ENCODE results near the gene DCC.

DCC gene

GRCh38 chr18:52826994-52827393, 487.0 kb downstream of the DCC start:
- H4K20me1 ChIP-seq (ENCODE audit: insufficient read depth, low read length, poor library complexity, severe bottlenecking) = no peaks in the 10 kb centered on the region
- H3K27me3 ChIP-seq (ENCODE audit: insufficient read depth, low read length, poor library complexity, severe bottlenecking) = no peaks in the 10 kb centered on the region
- no peak overlapping the region for H2AFZ ChIP-seq (ENCODE audit: low read length)
- TF ChIP-seq EZH2phosphoT487 (IDR thresholded peaks at IDR 0.05; ENCODE audit: borderline replicate concordance) (no peak), CTCF (conservative IDR thresholded peaks at IDR 0.05; ENCODE audit: low read length) (no peak)
- no peak overlapping the region for H3K4me3 ChIP-seq (ENCODE audit: low read length, poor library complexity, severe bottlenecking)
- H3K36me3 ChIP-seq (ENCODE audit: insufficient read depth, low read length) = no peaks in the 10 kb centered on the region
- no peaks in the 10 kb centered on the region for H3K79me2 ChIP-seq (ENCODE audit: insufficient read depth, low read length)
- H3K9me2 ChIP-seq (replicated peaks; ENCODE audit: low read depth, low read length) = no peaks in the 10 kb centered on the region
- no peak overlapping the region for H3K9ac ChIP-seq (ENCODE audit: low read depth, low read length, poor library complexity, severe bottlenecking)
- no peaks in the 10 kb centered on the region for H3K9me3 ChIP-seq (ENCODE audit: insufficient read depth, low read depth, low read length)
- H3F3A ChIP-seq (ENCODE audit: low read depth) = no peaks in the 10 kb centered on the region
- no peaks in the 10 kb centered on the region for H3K4me1 ChIP-seq (ENCODE audit: insufficient read depth, low read length, poor library complexity, severe bottlenecking)
- no peak overlapping the region for H3K4me2 ChIP-seq (ENCODE audit: low read depth, low read length, poor library complexity, severe bottlenecking)

GRCh38 chr18:52829320-52829719, 489.3 kb downstream of the DCC start:
- Histone ChIP-seq H3K27me3 (ENCODE audit: insufficient read depth, low read length, poor library complexity, severe bottlenecking) (no peaks in the 10 kb centered on the region), H3K4me3 (ENCODE audit: low read length, poor library complexity, severe bottlenecking) (no peak overlapping the region), H3K36me3 (ENCODE audit: insufficient read depth, low read length) (no peaks in the 10 kb centered on the region), H3K4me1 (ENCODE audit: insufficient read depth, low read length, poor library complexity, severe bottlenecking) (no peaks in the 10 kb centered on the region), H3K4me2 (ENCODE audit: low read depth, low read length, poor library complexity, severe bottlenecking) (no peak overlapping the region), H3K9me3 (ENCODE audit: insufficient read depth, low read depth, low read length) (no peaks in the 10 kb centered on the region), H3K79me2 (ENCODE audit: insufficient read depth, low read length) (no peaks in the 10 kb centered on the region), H3K9me2 (replicated peaks; ENCODE audit: low read depth, low read length) (no peaks in the 10 kb centered on the region), H3K9ac (ENCODE audit: low read depth, low read length, poor library complexity, severe bottlenecking) (no peak overlapping the region), H3F3A (ENCODE audit: low read depth) (no peaks in the 10 kb centered on the region), H4K20me1 (ENCODE audit: insufficient read depth, low read length, poor library complexity, severe bottlenecking) (no peaks in the 10 kb centered on the region), H2AFZ (ENCODE audit: low read length) (no peak overlapping the region)
- TF ChIP-seq CTCF (conservative IDR thresholded peaks at IDR 0.05; ENCODE audit: low read length) = no peak
- TF ChIP-seq EZH2phosphoT487 (IDR thresholded peaks at IDR 0.05; ENCODE audit: borderline replicate concordance) = no peak

DNA sequence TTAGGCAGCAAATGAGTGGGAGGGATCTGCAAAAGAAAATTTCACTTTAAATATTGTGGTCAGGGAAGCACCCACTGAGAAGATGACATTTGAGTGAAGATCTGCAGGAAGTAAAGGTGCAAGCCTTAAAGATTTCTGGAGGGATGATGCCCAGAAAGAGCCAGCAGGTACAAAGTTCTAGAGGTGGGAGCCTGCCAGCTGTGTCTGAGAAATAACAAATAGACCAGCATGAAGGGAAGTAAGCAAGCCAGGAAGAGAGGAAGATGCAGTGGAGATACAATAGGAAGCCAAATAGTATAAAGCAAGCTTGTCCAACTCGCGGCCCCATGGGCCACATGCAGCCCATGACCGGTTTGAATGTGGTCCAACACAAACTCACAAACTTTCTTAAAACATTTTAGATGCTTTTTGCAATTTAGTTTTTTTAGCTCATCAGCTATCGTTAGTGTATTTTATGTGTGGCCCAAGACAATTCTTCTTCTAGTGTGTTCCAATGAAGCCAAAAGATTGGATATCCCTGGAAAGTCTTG, 489.9 kb downstream of the DCC start:
- H3K79me2 ChIP-seq (ENCODE audit: insufficient read depth, low read length) = no peaks in the 10 kb centered on the region
- H3K36me3 ChIP-seq (ENCODE audit: insufficient read depth, low read length) = no peaks in the 10 kb centered on the region

More for the DNA sequence above, 489.9 kb downstream of the DCC start:
- Histone ChIP-seq H3K9me3 (ENCODE audit: insufficient read depth, low read depth, low read length) (no peaks in the 10 kb centered on the region), H3K4me3 (ENCODE audit: low read length, poor library complexity, severe bottlenecking) (no peak overlapping the region), H3K9me2 (replicated peaks; ENCODE audit: low read depth, low read length) (no peaks in the 10 kb centered on the region), H4K20me1 (ENCODE audit: insufficient read depth, low read length, poor library complexity, severe bottlenecking) (no peaks in the 10 kb centered on the region), H3K4me2 (ENCODE audit: low read depth, low read length, poor library complexity, severe bottlenecking) (no peak overlapping the region), H3K9ac (ENCODE audit: low read depth, low read length, poor library complexity, severe bottlenecking) (no peak overlapping the region), H3K27me3 (ENCODE audit: insufficient read depth, low read length, poor library complexity, severe bottlenecking) (no peaks in the 10 kb centered on the region), H3K4me1 (ENCODE audit: insufficient read depth, low read length, poor library complexity, severe bottlenecking) (no peaks in the 10 kb centered on the region), H3F3A (ENCODE audit: low read depth) (no peaks in the 10 kb centered on the region), H2AFZ (ENCODE audit: low read length) (no peak overlapping the region)
- no peak for TF ChIP-seq CTCF (conservative IDR thresholded peaks at IDR 0.05; ENCODE audit: low read length)
- TF ChIP-seq EZH2phosphoT487 (IDR thresholded peaks at IDR 0.05; ENCODE audit: borderline replicate concordance) = no peak

Data from Loucy (cell line).